Superior temporal gyrus (tissue), 1 donor: ENCODE results near the gene KCNAB2.

Source experiments
- DNase-seq: peaks from one replicate; pipeline ENCODE4 v3.0.0-alpha.2; 2016; ENCODE audit errors: extremely low spot score

Gene KCNAB2

GRCh38 chr1:6045561-6045960 is at the start of gene KCNAB2:
Gene KCNAB2, plus strand, starts transcription at chr1:6045888. Its CDS starts 5,649 bp downstream, at chr1:6051537.
- DNase-seq: no peak

- no peak for DNase-seq
These were observed 48.9 kb upstream of the KCNAB2 start for GRCh38 chr1:5996641-5997270.

GRCh38 chr1:5997316-5997715 is 48.4 kb upstream of the KCNAB2 start:
- DNase-seq: no peak

- no peak for DNase-seq
These were observed 47.4 kb upstream of the KCNAB2 start for GRCh38 chr1:5998051-5998905.

GRCh38 chr1:5998906-5999301 is 46.8 kb upstream of the KCNAB2 start:
- DNase-seq: no peak

GRCh38 chr1:5999711-6000443 is 45.8 kb upstream of the KCNAB2 start:
- no peak for DNase-seq

GRCh38 chr1:6000444-6001288 is 45.0 kb upstream of the KCNAB2 start:
- no peak for DNase-seq

GRCh38 chr1:6001992-6002576 is 43.6 kb upstream of the KCNAB2 start:
- DNase-seq: no peak

GRCh38 chr1:6002714-6003501 is 42.8 kb upstream of the KCNAB2 start:
- DNase-seq: no peak

GRCh38 chr1:6003568-6004411 is 41.9 kb upstream of the KCNAB2 start:
- DNase-seq: no peak

GRCh38 chr1:6004412-6005123 is 41.1 kb upstream of the KCNAB2 start:
- no peak for DNase-seq

GRCh38 chr1:6005276-6005917 is 40.3 kb upstream of the KCNAB2 start:
- DNase-seq: no peak

GRCh38 chr1:6006882-6007281 is 38.8 kb upstream of the KCNAB2 start:
- no peak for DNase-seq

GRCh38 chr1:6007318-6008083 is 38.2 kb upstream of the KCNAB2 start:
- no peak for DNase-seq

- DNase-seq: no peak
These were observed 37.6 kb upstream of the KCNAB2 start for GRCh38 chr1:6008084-6008415.

GRCh38 chr1:6008696-6009095 is 37.0 kb upstream of the KCNAB2 start:
- no peak for DNase-seq

GRCh38 chr1:6009120-6010040 is 36.3 kb upstream of the KCNAB2 start:
- DNase-seq: no peak
